Breast epithelium (tissue), 4 donors: Measurements from ENCODE around the gene PAPOLB. TPM values are rescaled to one million over a fixed set of nuclear protein-coding genes. Genes with fewer than 3 reads are reported as not detected.

Experiments
- DNase-seq, 2 donors: peaks; one replicate each; pipeline ENCODE4 v3.0.0-alpha.2; 2019; ENCODE audit warnings: low spot score in 2 of 2
- H3K27ac ChIP-seq, 2 donors: fragments of 200-600 bp; sonication (generic) in 1 of 2; one replicate each; pipeline ENCODE4 v1.5.1; 2016 to 2019; ENCODE audit warnings: mild to moderate bottlenecking in 1 of 2
- H3K27me3 ChIP-seq, 2 donors: fragments of 200-600 bp; sonication (generic) in 1 of 2; one replicate each; pipeline versions ENCODE4 v1.5.1 to v1.6.0; 2017 to 2019; ENCODE audit warnings: control low read depth in 1 of 2, mild to moderate bottlenecking in 1 of 2
- H3K36me3 ChIP-seq: fragments of 200-600 bp; one replicate; pipeline ENCODE4 v1.5.1; 2019
- H3K4me1 ChIP-seq, 2 donors: fragments of 200-600 bp; sonication (generic); one replicate each; pipeline ENCODE4 v1.5.1; 2016 to 2019; ENCODE audit warnings: control low read depth in 1 of 2
- H3K4me3 ChIP-seq, 3 donors: fragments of 200-600 bp; sonication (generic); 1 replicate in 2 of 3; 2 replicates in 1 of 3; pipeline ENCODE4 v1.5.1; 2016 to 2019; ENCODE audit warnings: mild to moderate bottlenecking in 3 of 3, moderate library complexity in 2 of 3
- H3K9me3 ChIP-seq, 2 donors: fragments of 200-600 bp; sonication (generic) in 1 of 2; one replicate each; pipeline ENCODE4 v1.5.1; 2016 to 2019; ENCODE audit warnings: control low read depth in 1 of 2
- POLR2A ChIP-seq: fragments of 450-650 bp; IDR thresholded peaks from one replicate; pipeline ENCODE4 v1.6.1; 2016; ENCODE audit warnings: antibody characterized with exemption, mild to moderate bottlenecking, moderate library complexity
- POLR2AphosphoS5 ChIP-seq, 3 donors: sonication (generic); formaldehyde crosslinking; IDR thresholded peaks; one replicate each; pipeline ENCODE4 v1.6.1; 2017; ENCODE audit warnings: antibody characterized with exemption in 3 of 3
- intact Hi-C: fragments of 100-400 bp; cut with DNase I; formaldehyde crosslinking; loops from one replicate; pipeline ENCODE4 v1.15.1; 2023; ENCODE audit warnings: low total_unique reads
- total RNA-seq, 3 donors: library from RNA; depleted of rRNA; stranded (reverse); fragments of >200 nt; gene quantifications; one replicate each; pipeline ENCODE4 v1.1.0, GENCODE V29; 2016
- TF ChIP-seq, protein P1 (sequence below), 3 donors: fragments of 450-650 bp; IDR thresholded peaks; one replicate each; pipeline ENCODE4 v1.5.1; 2016 to 2017; ENCODE audit warnings: antibody characterized with exemption in 3 of 3, mild to moderate bottlenecking in 3 of 3, moderate library complexity in 3 of 3

The PAPOLB gene
- total RNA-seq, 3 donors from 2014 or later = 0.15 to 0.48 (median 0.33) TPM

- no peaks in the 10 kb centered on the region for H3K27me3 ChIP-seq
- no peaks in the 10 kb centered on the region for H3K4me1 ChIP-seq
- no peak for DNase-seq
- intact Hi-C loops = loop anchor here (1.0 kb wide), 1 partner anchor 17 kb away; no protein-coding TSS in a partner anchor
- peak overlapping the region in 1 of 3 donors; percentile 57 for H3K4me3 ChIP-seq
- no peaks in the 10 kb centered on the region for H3K36me3 ChIP-seq
- TF ChIP-seq, protein P1, sequence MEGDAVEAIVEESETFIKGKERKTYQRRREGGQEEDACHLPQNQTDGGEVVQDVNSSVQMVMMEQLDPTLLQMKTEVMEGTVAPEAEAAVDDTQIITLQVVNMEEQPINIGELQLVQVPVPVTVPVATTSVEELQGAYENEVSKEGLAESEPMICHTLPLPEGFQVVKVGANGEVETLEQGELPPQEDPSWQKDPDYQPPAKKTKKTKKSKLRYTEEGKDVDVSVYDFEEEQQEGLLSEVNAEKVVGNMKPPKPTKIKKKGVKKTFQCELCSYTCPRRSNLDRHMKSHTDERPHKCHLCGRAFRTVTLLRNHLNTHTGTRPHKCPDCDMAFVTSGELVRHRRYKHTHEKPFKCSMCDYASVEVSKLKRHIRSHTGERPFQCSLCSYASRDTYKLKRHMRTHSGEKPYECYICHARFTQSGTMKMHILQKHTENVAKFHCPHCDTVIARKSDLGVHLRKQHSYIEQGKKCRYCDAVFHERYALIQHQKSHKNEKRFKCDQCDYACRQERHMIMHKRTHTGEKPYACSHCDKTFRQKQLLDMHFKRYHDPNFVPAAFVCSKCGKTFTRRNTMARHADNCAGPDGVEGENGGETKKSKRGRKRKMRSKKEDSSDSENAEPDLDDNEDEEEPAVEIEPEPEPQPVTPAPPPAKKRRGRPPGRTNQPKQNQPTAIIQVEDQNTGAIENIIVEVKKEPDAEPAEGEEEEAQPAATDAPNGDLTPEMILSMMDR (IDR thresholded peaks at IDR 0.05) = no peak
- no peak for TF ChIP-seq POLR2A
- TF ChIP-seq POLR2AphosphoS5 (IDR thresholded peaks at IDR 0.05) = no peak
- H3K27ac ChIP-seq = peak overlapping the region in 1 of 2 donors; percentile 12
- no peaks in the 10 kb centered on the region for H3K9me3 ChIP-seq
These were observed 53.3 kb downstream of the PAPOLB start for GRCh38 chr7:4808565-4808964.

- TF ChIP-seq POLR2AphosphoS5 (IDR thresholded peaks at IDR 0.05) (no peak), POLR2A (no peak)
- TF ChIP-seq, protein P1 (IDR thresholded peaks at IDR 0.05) = no peak
- no peaks in the 10 kb centered on the region for H3K36me3 ChIP-seq
- intact Hi-C loops = loop anchor here (1.0 kb wide), 1 partner anchor 17 kb away; no protein-coding TSS in a partner anchor
- no peak overlapping the region for H3K27ac ChIP-seq
- H3K9me3 ChIP-seq = no peaks in the 10 kb centered on the region
- no peaks in the 10 kb centered on the region for H3K4me1 ChIP-seq
- no peak for DNase-seq
- no peak overlapping the region for H3K4me3 ChIP-seq
- H3K27me3 ChIP-seq = no peaks in the 10 kb centered on the region
These were observed 53.8 kb downstream of the PAPOLB start for GRCh38 chr7:4808026-4808425.

Other genes starting within 250 kb of the PAPOLB start
- gene FOXK1, start 179.7 kb downstream of the PAPOLB start, total RNA-seq = 10 to 100 TPM; 11.7 to 16.5 (median 15.7) TPM
- gene AP5Z1, start 86.4 kb downstream of the PAPOLB start, total RNA-seq = 10 to 100 TPM; 20.0 to 25.9 (median 23.3) TPM
- 1 to 10 TPM; 4.4 to 8.5 (median 5.9) TPM for gene RADIL, start 21.7 kb upstream of the PAPOLB start, total RNA-seq
- gene MMD2, start 97.2 kb upstream of the PAPOLB start, total RNA-seq = not detected
- 10 to 100 TPM; 10.2 to 17.0 (median 12.8) TPM for gene RBAK, start 183.8 kb upstream of the PAPOLB start, total RNA-seq